ENCODE measurements around the gene MAP10. TPM values are rescaled to one million over a fixed set of nuclear protein-coding genes. Genes with fewer than 3 reads are reported as not detected.

Gene MAP10
- total RNA-seq, result 0.38 and 0.53 TPM in 2 replicates

- peak; percentile 45 for DNase-seq (ENCODE audit: low read depth)
- H3K4me3 ChIP-seq (ENCODE audit: low read depth, low read length), result peak within 1 kb of the TSS; percentile 75
- TF ChIP-seq CTCF (IDR thresholded peaks at IDR 0.05; ENCODE audit: insufficient read depth, low read length, severe bottlenecking), result no peak
- H3K36me3 ChIP-seq (ENCODE audit: control insufficient read depth, insufficient read depth, low read length), result no peaks in the 10 kb centered on the region
- no peaks in the 10 kb centered on the region for H3K27me3 ChIP-seq (ENCODE audit: control insufficient read depth, insufficient read depth, low read length)
- FAIRE-seq, result no peak
Measured at GRCh38 chr1:232805269-232806185, at the start of gene MAP10. Gene MAP10 (plus strand): TSS chr1:232805416. CDS start chr1:232805450, 34 bp downstream.

- Histone ChIP-seq H3K36me3 (ENCODE audit: control insufficient read depth, insufficient read depth, low read length) (no peaks in the 10 kb centered on the region), H3K27me3 (ENCODE audit: control insufficient read depth, insufficient read depth, low read length) (no peaks in the 10 kb centered on the region), H3K4me3 (ENCODE audit: low read depth, low read length) (no peak overlapping the region)
- DNase-seq (ENCODE audit: low read depth), result no peak
- no peak for TF ChIP-seq CTCF (IDR thresholded peaks at IDR 0.05; ENCODE audit: insufficient read depth, low read length, severe bottlenecking)
- FAIRE-seq, result no peak
Measured at GRCh38 chr1:232764458-232765251, 40.6 kb upstream of the MAP10 start.

- Histone ChIP-seq H3K36me3 (ENCODE audit: control insufficient read depth, insufficient read depth, low read length) (no peaks in the 10 kb centered on the region), H3K4me3 (ENCODE audit: low read depth, low read length) (no peak overlapping the region), H3K27me3 (ENCODE audit: control insufficient read depth, insufficient read depth, low read length) (no peaks in the 10 kb centered on the region)
- TF ChIP-seq CTCF (IDR thresholded peaks at IDR 0.05; ENCODE audit: insufficient read depth, low read length, severe bottlenecking), result no peak
- DNase-seq (ENCODE audit: low read depth) (no peak), FAIRE-seq (no peak)
Measured at GRCh38 chr1:232765542-232765941, 39.7 kb upstream of the MAP10 start.

- H3K27me3 ChIP-seq (ENCODE audit: control insufficient read depth, insufficient read depth, low read length), result no peaks in the 10 kb centered on the region
- no peak for TF ChIP-seq CTCF (IDR thresholded peaks at IDR 0.05; ENCODE audit: insufficient read depth, low read length, severe bottlenecking)
- no peak for DNase-seq (ENCODE audit: low read depth)
- no peak for FAIRE-seq
- H3K4me3 ChIP-seq (ENCODE audit: low read depth, low read length), result no peak overlapping the region
- no peaks in the 10 kb centered on the region for H3K36me3 ChIP-seq (ENCODE audit: control insufficient read depth, insufficient read depth, low read length)
Measured at GRCh38 chr1:232766241-232766890, 38.9 kb upstream of the MAP10 start.

- TF ChIP-seq CTCF (IDR thresholded peaks at IDR 0.05; ENCODE audit: insufficient read depth, low read length, severe bottlenecking), result no peak
- FAIRE-seq (peak; percentile 68), DNase-seq (ENCODE audit: low read depth) (no peak)
- Histone ChIP-seq H3K36me3 (ENCODE audit: control insufficient read depth, insufficient read depth, low read length) (no peaks in the 10 kb centered on the region), H3K27me3 (ENCODE audit: control insufficient read depth, insufficient read depth, low read length) (no peaks in the 10 kb centered on the region), H3K4me3 (ENCODE audit: low read depth, low read length) (no peak overlapping the region)
Measured at GRCh38 chr1:232766904-232767303, 38.3 kb upstream of the MAP10 start.

All from bronchial epithelial cell (primary cell).